Kidney (tissue), 14 donors: ENCODE results near the gene TRIM62. TPM values are rescaled to one million over a fixed set of nuclear protein-coding genes. Genes with fewer than 3 reads are reported as not detected.

Experiments used
- DNase-seq, 5 donors: peaks; one replicate each; pipeline ENCODE4 v3.0.0-alpha.2; 2013 to 2020
- FAIRE-seq: peaks from 2 replicates; lab custom pipeline; 2012; peaks lifted over from hg19 to GRCh38; lab: Jason Lieb, UNC
- H3K27ac ChIP-seq, 2 donors: one replicate each; pipeline ENCODE4 v1.7.0; 2013; ENCODE audit warnings: low read depth in 2 of 2, low read length in 2 of 2, inconsistent platforms in 1 of 2
- H3K27me3 ChIP-seq: one replicate; pipeline ENCODE4 v1.7.1; 2013; ENCODE audit warnings: low read length, inconsistent platforms; ENCODE audit not compliant: control insufficient read depth, insufficient read depth
- H3K36me3 ChIP-seq, 3 donors: one replicate each; pipeline versions ENCODE4 v1.7.0 to v1.7.1; 2013; ENCODE audit warnings: low read length in 3 of 3, control low read depth in 1 of 3, inconsistent platforms in 1 of 3; ENCODE audit not compliant: insufficient read depth in 3 of 3, control insufficient read depth in 2 of 3
- H3K4me1 ChIP-seq, 3 donors: one replicate each; pipeline versions ENCODE4 v1.7.0 to v1.7.1; 2013; ENCODE audit warnings: low read length in 3 of 3, inconsistent platforms in 1 of 3, low read depth in 1 of 3; ENCODE audit not compliant: control insufficient read depth in 2 of 3, insufficient read depth in 2 of 3
- H3K4me3 ChIP-seq, 3 donors: one replicate each; pipeline versions ENCODE4 v1.7.0 to v1.8.1; 2013; ENCODE audit warnings: low read length in 3 of 3, control low read depth in 1 of 3, inconsistent platforms in 1 of 3
- H3K9ac ChIP-seq, 3 donors: one replicate each; pipeline versions ENCODE4 v1.7.0 to v1.7.1; 2013; ENCODE audit warnings: low read length in 3 of 3, control low read depth in 1 of 3, inconsistent platforms in 1 of 3
- H3K9me3 ChIP-seq, 3 donors: one replicate each; pipeline versions ENCODE4 v1.7.0 to v1.7.1; 2013; ENCODE audit warnings: low read length in 3 of 3, control low read depth in 1 of 3, inconsistent platforms in 1 of 3; ENCODE audit not compliant: control insufficient read depth in 2 of 3, insufficient read depth in 1 of 3
- CTCF ChIP-seq: IDR thresholded peaks from 3 replicates; pipeline ENCODE4 v1.5.1; 2012; ENCODE audit warnings: mild to moderate bottlenecking, moderate library complexity, borderline replicate concordance; ENCODE audit not compliant: insufficient read depth; ENCODE audit errors: extremely low read depth
- intact Hi-C: fragments of 100-400 bp; cut with DNase I; formaldehyde crosslinking; loops from one replicate; pipeline ENCODE4 v1.11.1; 2022
- polyA plus RNA-seq: library from polyadenylated mRNA; stranded (reverse); fragments of 350-450 nt; fragmentation: Illumina TruSeq; extraction: RNeasy Lipid Tissue Mini Kit (QIAGEN cat#74804); gene quantifications from one replicate; pipeline ENCODE4 v1.2.3, GENCODE V29; 2014; ENCODE audit warnings: low read depth, low replicate concordance; ENCODE audit not compliant: insufficient read depth
- total RNA-seq: library from RNA; stranded (reverse); fragmentation: NEBNext Ultra II Directional; extraction: Animal tissue kit (Norgen Biotek cat#: 25700); gene quantifications from one replicate; pipeline ENCODE4 v1.2.1, GENCODE V29; 2021
- donor health status: control.
- donor health status: control.
- donor health status: control.
- donor health status: control.
- donor health status: control.
- donor health status: DM: yes; HTN: yes; CAD: no.
- donor health status: Normal renal cell carcinoma (clear cell type).

TRIM62 gene
- total and polyA plus RNA-seq, 2 donors from 2014 or later: 3.2 to 6.2 TPM

GRCh38 chr1:33163621-33164519 is 18.0 kb downstream of the TRIM62 start:
- Histone ChIP-seq H3K36me3 (peaks cover 0 to under 1% (median 0%) of the 10 kb centered on the region in 3 donors), H3K27me3 (no peaks in the 10 kb centered on the region), H3K4me3 (no peak overlapping the region), H3K4me1 (peaks cover 0 to 6% (median 0%) of the 10 kb centered on the region in 3 donors), H3K9ac (no peak overlapping the region), H3K9me3 (no peaks in the 10 kb centered on the region), H3K27ac (no peak overlapping the region)
- intact Hi-C loops: no loop called here
- no peak for FAIRE-seq
- TF ChIP-seq CTCF: no peak
- peak in 4 of 5 donors; percentile 91 to 95 (median 92) for DNase-seq

- H3K4me3 ChIP-seq: no peak overlapping the region
- peaks cover 0 to 6% (median 0%) of the 10 kb centered on the region in 3 donors for H3K4me1 ChIP-seq
- peaks cover 0 to 2% (median 0%) of the 10 kb centered on the region in 3 donors for H3K36me3 ChIP-seq
- no peak for TF ChIP-seq CTCF
- H3K9me3 ChIP-seq: no peaks in the 10 kb centered on the region
- H3K9ac ChIP-seq: no peak overlapping the region
- no peak for FAIRE-seq
- H3K27ac ChIP-seq: no peak overlapping the region
- DNase-seq: no peak
- intact Hi-C loops: no loop called here
- H3K27me3 ChIP-seq: no peaks in the 10 kb centered on the region
Observed at GRCh38 chr1:33162141-33162540, 19.7 kb downstream of the TRIM62 start.

GRCh38 chr1:33161061-33161681 is 20.7 kb downstream of the TRIM62 start:
- H3K9ac ChIP-seq: no peak overlapping the region
- intact Hi-C loops: no loop called here
- no peaks in the 10 kb centered on the region for H3K9me3 ChIP-seq
- FAIRE-seq (no peak), DNase-seq (peak; percentile 69 to 91 (median 81))
- peaks cover 0 to 6% (median 3%) of the 10 kb centered on the region in 3 donors for H3K4me1 ChIP-seq
- H3K27me3 ChIP-seq: no peaks in the 10 kb centered on the region
- no peak for TF ChIP-seq CTCF
- no peak overlapping the region for H3K27ac ChIP-seq
- H3K4me3 ChIP-seq: no peak overlapping the region
- H3K36me3 ChIP-seq: peaks cover 0 to 2% (median 0%) of the 10 kb centered on the region in 3 donors
